Stimulated activated CD4-positive, alpha-beta T cell treated with anti-CD3 and anti-CD28 coated beads, TNF-alpha, amount 100 ng/mL, for 24 hours (primary cell): Measurements from ENCODE around the gene TM4SF1.
"Not testable (repeated sequence)": the region's sequence is repeated elsewhere in the genome, so short reads cannot be mapped to it uniquely, and the experiment has no call there.

Experiments
- DNase-seq, 3 experiments: peaks; one replicate each; pipeline ENCODE4 v3.0.0-alpha.2; 2020; ENCODE audit warnings: low read depth in 3 of 3

TM4SF1 gene

DNA sequence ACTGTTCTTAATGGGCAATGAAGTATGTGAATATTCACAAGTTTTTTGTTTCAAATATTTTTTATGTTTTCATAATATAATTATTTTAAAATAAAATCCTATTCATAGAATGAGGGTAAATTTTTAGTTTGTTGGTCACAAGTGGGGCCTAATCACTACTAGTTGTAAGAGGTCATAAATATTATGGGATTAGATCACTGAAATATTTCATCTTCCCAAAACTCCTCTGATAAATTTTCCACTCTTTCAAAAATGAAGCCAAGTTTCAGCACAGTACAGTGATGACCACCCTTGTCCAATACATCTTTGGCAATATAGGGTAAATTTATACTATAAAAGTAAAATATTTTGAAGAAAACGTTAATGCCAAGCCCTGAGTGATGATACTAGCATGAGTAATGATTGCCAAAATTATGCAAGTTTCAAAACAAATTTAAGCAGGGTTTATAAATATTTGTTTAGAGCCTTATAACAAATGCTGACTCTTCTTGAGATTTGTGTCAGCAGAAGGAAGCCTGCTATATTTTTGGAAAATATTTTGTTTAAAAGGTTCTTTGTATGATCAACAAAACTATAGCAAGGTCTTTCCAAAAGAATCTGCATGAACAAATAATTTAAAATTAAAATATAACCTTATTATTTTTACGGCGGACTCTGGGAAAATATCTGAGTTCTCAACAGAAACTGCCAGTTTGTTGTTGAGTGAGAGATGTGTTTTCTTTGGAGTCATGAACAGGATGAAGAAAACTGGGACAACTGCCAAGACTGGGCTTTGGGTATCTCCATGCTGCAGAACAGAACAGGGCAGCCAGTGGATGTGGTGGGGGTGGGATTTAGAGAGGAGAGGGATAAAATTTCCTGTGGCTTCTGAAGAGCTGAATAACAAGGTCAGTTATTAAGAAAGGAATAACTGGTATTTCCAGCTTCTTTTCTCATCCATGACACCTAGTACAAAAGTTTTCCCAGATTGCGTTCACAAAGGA, 17.9 kb upstream of the TM4SF1 start:
- no peak for DNase-seq

DNA sequence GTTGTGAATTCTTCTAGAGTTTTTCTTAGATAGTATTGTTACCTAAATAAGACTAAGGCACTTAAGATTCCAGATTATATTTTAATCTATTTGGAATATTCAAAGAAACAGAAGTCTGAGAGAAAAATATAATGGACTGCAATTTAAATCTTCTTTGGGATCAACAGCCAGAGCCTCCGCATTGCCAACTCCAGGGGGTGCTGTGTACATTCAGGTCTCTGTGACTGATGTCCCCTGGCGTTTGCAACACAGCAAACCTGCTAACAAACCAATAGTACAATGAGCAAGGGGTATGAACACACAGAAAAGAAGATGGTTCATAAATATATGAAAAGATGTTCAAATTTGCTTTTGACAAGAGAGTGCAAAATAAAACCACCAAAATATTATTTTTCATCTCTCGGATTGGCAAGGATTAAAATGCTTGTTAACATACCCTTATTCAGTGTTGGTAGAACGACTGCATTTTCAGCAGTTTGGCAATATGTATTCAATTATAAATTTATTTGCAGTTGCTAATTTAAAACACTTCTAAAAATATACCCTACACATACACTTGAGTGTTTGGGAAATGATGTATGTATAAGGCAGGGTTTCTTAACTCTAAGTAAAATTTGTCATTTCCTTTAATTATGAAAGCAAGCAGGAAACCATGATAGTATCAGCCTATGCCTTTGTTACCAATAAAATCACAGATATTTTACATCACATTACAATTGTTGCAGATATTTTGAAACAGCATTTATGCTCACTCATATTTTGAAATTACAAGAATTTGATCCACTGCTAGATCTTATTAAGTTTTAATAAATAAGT, 16.1 kb upstream of the TM4SF1 start:
- DNase-seq, result peak in 1 of 3 experiments; percentile 14

DNA sequence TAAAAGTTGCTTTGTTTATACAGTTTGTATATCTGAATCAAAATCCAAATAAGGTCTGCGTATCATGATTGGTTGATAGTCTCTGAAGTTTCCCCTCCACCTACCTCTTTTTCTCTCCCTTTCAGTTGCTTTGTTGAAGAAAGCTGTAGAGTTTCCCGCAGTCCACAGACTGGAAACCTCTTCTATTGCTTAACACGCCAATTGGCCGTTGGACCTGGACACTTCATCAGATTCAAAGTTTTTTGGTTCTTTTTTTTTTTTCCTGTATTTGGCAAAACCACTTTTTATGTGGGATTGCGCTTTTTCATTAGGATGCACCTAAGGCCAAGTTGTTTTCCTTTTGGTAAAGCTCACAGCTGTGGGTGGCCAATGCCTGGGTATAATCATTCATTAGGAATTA, 14.5 kb upstream of the TM4SF1 start:
- DNase-seq, result no peak

DNA sequence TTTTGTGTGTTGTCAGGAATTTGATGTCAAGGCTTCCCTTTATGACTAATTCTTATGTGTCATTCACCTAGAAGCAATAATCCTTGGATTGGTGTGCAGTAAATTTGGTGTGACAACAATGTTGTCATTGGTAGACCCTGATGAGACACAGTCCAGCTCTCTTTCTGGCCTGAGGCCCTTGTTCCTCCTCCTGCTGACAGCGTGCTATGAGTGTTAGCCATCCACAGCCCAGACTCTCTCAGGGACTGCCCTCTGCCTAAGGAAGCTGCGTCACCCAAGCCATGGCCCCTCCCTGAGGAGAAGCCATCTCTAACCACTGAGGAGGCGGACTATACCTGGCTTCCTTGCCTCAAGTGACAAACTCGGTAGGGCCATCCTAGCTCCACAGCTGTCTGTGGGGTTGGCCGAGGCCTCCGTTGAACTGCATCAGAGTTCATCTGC, 13.3 kb upstream of the TM4SF1 start:
- DNase-seq, result no peak

DNA sequence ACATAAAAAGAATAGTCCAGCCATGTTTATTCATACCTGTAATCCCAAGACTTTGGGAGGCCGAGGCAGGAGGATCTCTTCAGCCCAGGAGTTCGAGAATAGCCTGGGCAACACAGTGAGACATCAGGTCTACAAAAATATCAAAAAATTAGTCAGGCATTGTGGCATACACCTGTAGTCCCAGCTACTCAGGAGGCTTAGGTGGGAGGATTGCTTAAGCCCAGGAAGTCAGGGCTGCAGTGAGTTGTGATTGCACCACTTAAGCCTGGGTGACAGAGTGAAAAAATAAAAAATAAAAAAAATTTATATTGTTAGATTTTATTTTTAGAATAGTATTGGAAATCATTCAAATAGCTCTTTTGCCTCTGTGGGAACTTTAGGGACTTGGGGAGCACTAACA, 12.8 kb upstream of the TM4SF1 start:
- DNase-seq, result no peak

DNA sequence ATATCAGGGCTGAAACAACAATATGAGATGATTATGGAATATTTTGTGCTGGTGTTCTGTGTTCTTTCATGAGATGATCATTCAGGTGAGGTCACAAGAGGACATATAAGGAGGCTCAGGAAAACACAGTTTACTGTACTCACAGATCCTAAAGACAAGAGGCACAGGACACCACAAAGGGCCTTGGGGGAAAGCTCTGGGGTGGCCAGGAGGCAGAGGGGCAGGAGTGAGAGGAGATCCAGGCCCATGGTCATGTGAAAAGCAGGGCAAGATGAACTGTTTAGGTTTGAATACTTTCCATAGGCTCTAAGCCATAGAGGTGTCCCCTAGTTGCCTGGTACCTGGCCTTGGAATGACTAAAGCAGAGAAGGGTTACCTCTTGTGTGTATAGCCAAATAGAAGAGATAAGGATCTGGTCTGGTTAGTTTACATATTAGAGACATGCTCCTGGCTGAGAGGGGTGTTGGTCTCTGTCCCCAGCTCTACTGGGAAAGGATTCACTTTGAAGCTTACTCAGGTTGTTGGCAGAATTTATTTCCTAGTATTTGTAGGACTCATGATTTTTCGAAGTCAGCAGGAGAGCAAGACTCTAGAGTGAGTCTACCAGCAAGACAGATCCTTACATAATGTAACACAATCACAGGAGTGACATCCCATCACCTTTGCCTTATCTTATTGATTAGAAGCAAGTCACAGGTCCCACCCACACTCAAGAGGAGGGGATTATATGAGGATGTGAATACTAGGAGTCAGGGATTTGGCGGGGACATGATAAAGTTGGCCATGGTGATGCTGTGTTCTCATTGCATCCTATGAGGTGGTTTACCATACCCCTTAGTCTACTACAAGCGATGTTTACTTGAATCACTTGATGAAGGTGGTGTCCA, 11.3 kb upstream of the TM4SF1 start:
- DNase-seq, result no peak

DNA sequence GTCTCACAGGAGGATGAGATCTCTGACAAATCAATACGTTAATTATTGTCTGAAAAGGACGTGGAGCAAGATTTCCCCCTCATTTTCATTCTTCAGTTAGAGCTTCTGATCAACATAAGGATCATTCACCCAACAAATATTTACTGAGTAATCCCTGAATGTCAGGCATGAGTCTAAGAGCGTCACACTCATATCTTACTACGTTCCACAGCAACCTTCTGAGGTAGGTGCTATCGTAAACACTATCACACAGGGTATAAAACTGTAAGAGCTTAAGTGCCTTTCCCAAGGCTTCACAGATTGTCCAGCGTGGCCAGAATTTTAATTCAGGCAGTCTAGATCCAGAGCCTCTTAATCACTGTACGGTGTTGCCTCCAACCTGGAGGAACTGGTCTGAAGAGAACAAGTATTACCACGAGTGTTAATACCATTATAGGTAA, 10.6 kb upstream of the TM4SF1 start:
- DNase-seq, result no peak

DNA sequence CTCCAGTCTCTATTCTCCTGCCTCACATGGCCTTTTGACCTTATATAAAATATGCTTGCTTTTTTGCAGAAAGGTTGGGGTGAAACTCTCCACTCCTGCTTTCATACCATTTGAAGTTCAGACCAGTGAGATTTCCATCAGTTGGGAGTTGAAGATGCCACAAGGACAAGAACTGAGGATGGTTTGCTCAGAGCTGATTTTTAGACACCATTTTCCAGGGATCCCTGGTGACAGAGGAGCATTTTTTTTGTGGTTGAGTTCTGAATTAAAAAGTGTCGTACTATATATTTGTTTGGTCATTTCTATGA, 8.8 kb upstream of the TM4SF1 start:
- no peak for DNase-seq

DNA sequence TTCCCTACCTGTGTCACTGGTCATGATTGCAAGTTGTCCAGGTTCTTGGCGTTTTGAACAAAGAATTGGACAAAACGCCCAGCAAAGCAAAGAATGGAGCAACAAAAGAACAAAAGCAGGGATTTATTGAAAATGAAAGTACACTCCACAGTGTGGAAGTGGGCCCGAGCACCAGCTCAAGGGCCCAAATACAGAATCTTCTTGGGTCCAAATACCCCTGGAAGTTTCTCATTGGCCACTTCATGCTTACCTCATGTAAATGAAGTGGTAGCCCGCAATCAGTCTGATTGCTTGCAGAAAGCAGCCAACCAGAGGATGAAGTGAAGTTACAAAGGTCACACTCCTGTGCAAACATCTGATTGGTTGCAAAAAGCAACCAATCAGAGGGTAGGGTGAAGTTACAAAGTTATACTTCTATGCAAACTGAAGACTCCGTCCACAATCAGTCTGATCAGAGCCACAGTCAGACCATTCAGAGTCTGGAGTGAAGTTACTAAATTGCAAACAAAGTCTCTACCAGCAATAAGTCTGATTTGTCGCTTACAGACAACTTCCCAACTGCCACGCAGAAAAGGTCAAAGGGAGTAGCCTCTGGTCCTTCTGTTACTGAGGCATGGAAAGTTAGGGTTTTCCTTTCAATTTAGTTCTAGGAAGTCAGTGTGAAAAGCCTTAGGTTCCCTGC, 8.3 kb upstream of the TM4SF1 start:
- no peak for DNase-seq

DNA sequence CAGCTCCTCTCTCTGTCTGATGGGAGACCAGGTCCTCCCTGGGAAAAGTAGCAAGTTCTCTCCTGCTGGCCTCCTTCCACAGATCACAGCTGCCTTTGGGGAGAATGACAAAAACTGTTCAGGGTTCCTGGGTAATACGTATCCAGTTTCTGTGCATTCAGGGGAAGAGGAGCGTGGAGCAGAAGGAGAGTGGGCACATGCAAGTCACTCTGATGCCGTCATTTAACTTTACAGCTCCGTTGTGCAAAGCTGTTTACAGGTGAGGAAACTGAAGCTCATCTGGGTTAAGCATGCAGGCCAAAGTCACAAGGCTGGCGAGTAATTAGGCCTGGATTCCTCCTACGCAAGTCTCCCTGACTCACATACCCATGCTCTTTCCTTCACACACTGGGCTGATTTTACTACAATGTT, 7.5 kb upstream of the TM4SF1 start:
- no peak for DNase-seq

DNA sequence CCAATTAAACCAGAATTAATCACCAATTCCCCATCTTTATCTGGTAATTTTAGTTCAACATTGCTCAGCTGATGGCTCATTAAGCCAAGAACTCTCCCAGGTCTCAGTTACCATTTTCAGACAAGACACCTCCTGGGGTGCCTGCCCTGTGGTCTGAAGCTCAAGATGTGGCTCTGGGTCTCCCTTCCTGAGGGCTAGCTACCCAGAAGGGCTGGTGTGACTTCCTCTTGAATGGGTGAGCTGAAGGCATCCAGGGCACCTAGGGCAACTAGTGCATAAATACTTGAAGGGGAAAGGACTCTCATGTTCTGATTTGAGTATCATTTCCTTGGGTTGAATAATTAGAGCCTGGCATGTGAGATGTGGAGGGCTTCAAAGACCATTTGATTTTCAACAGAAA, 6.7 kb upstream of the TM4SF1 start:
- DNase-seq, result no peak

DNA sequence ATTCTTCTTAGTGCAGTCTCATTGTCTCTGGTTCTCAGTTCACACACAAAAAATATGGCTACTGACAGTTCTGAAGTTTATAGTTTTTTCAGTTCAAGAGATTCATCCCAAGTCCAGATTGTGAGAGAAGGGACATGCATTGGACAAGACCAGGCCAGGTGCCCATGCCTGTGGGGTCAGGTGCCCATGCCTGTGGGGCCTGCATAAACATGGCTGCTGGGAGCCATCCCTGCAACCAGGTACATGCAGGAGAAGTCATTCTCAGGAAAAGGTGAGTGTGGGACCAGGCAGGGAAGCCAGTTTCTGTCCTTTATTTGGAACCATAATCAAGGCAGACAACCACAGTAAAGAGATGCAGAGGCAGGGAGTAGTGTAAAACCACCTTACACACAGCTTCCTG, 6.3 kb upstream of the TM4SF1 start:
- DNase-seq, result no peak

DNA sequence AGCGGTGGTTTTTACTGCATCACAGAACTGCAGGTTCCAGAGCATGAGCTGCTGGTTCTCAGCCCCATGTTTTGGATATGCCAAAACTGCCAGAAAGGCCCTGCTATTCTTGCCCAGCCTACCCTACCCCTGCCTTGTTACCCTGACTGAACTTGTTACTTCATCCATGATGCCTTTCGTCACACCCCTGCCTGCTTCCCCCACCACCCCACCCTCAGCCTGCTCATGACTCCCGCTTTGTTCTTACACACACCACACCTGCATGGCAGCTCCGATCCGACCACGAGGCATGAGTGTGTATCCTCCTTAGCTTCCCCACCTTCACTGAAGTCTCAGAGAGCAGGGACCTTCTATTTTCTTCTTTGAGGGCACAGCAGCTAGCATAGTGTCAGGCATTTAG, 5.1 kb upstream of the TM4SF1 start:
- DNase-seq, result no peak

DNA sequence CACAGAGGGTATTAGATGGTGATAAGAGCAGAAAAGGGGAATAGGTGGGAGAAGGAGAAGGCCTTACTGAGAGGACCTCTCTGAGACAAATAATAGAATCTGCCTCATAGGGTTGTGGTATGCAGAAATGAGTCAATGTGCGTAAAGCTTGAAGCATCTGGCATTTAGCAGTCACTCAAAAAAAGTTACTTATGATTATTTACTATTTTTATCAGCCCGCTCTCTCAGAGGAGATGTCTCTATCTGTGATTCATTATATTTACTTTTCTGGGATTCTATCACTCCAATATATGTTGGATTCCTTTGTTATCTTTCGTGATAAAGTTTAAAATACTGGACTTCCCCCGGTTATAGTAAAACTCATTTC, 4.6 kb upstream of the TM4SF1 start:
- no peak for DNase-seq

DNA sequence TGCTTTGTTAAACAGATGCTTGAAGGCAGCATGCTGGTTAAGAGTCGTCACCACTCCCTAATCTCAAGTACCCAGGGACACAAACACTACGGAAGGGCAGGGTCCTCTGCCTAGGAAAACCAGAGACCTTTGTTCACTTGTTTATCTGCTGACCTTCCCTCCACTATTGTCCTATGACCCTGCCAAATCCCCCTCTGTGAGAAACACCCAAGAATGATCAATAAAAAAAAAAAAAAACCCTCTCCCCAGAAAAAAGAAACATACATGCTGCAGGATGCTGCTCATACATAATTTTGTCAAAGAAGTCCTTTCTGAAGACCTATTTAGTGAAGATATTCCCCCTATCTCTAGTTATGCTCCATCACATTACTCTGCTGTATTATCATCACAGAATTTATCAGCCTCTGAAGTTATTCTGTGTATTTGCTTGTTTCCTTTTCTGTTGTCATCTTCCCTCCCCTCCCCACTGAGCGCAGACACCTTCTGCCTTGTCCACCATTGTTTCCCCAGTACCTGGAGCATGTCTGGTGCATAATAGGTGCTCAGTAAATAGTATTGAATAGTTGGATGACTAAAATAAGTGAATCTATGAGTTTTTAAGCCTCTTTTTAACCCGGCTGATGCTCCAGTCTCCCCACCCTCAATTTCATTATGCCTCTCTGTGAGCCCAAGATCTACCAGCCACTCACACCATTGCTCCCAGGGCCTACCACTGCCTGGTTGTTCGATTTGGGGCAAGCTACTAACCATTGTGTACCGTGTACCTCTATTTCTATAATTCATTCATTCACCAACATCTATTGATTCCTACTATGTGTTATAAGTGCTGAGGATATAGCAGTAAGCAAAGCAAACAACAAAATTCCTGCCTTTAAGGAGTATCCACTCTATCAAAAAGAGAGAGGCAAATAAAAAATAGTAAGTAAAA, 4.0 kb upstream of the TM4SF1 start:
- DNase-seq, result no peak

DNA sequence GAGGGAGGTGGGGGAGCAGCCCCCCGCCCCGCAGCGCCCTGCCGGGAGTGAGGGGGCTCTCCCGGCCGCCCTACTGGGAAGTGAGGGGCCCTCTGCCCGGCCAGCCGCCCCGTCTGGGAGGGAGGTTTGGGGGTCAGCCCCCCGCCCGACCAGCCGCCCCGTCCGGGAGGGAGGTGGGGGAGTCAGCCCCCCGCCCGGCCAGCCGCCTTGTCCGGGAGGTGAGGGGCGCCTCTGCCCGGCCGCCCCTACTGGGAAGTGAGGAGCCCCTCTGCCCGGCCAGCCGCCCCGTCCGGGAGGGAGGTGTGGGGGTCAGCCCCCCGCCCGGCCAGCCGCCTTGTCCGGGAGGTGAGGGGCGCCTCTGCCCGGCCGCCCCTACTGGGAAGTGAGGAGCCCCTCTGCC, 2.8 kb upstream of the TM4SF1 start:
- DNase-seq, result not testable (repeated sequence)

DNA sequence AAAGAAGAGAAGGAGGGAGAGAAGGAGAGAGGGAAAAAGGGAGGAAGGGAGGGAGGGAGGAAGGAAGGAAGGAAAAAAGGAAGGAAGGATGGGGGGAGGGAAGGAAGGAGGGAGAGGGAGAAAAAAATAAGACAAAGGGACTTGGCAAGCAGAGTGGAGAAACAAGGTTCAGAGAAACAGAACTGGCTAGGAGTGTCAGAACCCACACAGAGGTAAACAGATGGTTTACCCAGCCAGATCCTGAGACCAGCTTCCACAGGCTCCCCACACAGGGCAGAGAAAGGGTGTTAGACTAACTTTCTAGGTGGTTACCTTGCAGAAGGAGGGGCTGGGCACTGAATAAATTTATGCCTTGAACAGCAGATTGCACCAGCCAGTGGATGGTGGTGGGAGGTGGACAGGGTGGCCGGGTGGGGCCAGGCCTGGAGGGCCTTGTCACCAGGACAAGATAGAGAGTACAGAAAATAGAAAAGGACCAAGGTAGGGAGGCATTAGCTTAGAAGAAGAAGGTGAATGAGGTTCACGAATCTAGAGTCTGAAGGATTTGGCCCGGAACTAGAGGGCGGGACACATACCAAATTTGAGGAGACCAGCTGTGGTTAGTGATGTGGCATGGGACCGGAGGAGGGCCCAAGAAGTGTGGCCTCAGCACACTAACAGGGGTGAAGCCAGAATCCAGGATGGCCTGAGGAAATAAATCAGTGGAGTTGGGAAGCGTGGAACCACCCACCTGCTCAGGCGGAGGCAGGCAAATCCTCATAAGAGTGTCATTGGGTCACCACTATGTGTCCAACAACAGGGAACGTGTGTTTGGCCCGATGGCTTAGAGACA, 1.2 kb upstream of the TM4SF1 start:
- no peak for DNase-seq

DNA sequence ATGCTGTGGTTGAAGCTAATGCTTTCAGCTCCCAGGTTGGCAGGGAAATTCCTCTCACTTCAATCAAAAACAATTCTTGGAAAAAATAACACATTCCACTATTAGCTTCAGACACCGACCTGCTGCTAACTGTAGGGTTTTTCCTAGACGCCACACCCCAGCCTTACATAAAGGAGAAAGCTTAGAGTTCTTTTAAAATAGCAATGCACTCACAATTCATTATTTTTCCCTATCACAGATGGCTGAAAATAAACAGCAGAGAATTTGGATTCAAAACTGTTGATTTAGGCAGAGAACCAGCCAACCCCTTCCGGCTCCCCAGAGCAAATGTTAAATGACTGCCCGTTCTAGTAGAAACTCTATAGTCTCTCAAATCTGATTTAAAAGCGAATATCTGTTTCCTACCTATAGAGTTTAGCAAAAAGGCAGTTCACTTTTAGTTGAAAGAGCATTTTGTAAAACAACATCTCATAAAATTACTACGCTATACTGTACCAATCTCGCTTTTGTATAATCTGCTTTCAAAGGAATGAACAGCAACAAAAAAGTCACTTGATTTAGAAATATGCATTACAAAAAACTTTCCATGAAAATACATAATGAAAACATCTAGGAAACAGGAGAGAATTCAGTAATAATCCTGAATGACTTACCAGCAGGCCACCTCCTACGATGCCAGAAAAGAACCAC, 586 bp downstream of the TM4SF1 start:
- DNase-seq, result no peak
